ENCODE data around the gene CCDC85A. TPM values are rescaled to one million over a fixed set of nuclear protein-coding genes. Genes with fewer than 3 reads are reported as not detected.

CCDC85A gene
- total RNA-seq, 4 donors from 2014 or later: 0.20 to 1.1 (median 0.92) TPM

- Histone ChIP-seq H3K27me3 (peaks cover 6% of the 10 kb centered on the region), H3K4me3 (no peak overlapping the region), H3K9me3 (no peaks in the 10 kb centered on the region), H3K27ac (no peak overlapping the region), H3K4me1 (no peaks in the 10 kb centered on the region), H3K36me3 (no peaks in the 10 kb centered on the region)
- intact Hi-C loops (cut with DNase I; ENCODE audit: low total_unique reads): no loop called here
- DNase-seq: no peak
- TF ChIP-seq POLR2A (IDR thresholded peaks at IDR 0.05) (no peak), POLR2AphosphoS5 (IDR thresholded peaks at IDR 0.05) (no peak), CTCF (IDR thresholded peaks at IDR 0.05) (no peak), EP300 (IDR thresholded peaks at IDR 0.05; ENCODE audit: low read depth) (no peak)
- in situ Hi-C loops (cut with MboI; ENCODE audit: low pct_ligation_motif_present in 1 of 4, low pct_unique_long_range_greater_than_20kb in 1 of 4, low sequenced_read_pairs in 3 of 4): loop anchor here in 3 of 4 donors (25.0 kb wide), 2 partner anchors 562 to 1337 kb away; no protein-coding TSS in a partner anchor
- 64% methylated on average over 2 of the region's 2 CpGs; no CpG with 5 or more reads in 1 of the 2 donors for WGBS, 2 donors (ENCODE audit: low coverage in 1 of 2)
Observed at GRCh38 chr2:56175779-56176178, 8.0 kb upstream of the CCDC85A start.

DNA sequence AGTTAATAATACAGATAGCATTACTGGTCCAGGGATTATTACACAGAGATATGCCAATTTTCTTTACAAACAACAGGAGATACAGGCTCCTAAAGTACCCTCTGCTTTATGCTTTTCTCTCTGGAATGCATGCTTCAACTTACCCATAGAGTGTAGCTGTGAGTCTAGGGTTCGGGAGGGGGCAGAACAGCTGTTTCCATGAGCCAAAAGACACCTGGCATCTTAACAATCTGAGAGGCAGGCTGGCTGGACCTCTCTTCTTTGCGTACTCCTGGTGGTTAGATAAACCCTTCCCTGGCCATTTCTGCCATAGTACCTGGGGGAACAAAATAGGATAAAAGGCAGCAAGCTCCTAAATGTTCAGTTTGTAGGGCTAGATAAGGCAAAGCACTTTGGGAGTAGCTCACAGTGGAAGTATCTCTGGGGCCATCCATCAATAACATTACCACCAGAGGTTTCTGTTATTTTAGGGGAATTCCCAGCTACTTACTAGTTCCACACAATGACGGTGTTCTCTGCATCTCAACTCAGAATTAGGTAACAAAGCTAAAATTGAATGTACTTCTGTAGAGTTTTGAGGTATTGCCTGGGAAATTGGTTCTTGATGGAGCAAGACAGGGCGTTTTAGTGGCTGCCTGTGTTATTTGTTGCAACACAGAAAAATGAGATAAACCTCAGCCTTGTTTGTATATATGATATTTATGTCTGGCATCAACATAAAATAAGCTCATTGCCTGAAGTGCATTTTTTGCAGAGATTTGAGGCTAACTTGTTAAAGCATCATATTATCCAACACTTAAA, 6.2 kb upstream of the CCDC85A start:
- WGBS, 2 donors (ENCODE audit: low coverage in 1 of 2): 11 to 43% methylated on average over 2 to 4 of the region's 4 CpGs
- Histone ChIP-seq H3K27me3 (peaks cover 23% of the 10 kb centered on the region), H3K4me1 (no peaks in the 10 kb centered on the region), H3K9me3 (no peaks in the 10 kb centered on the region), H3K4me3 (no peak overlapping the region), H3K27ac (no peak overlapping the region), H3K36me3 (no peaks in the 10 kb centered on the region)
- intact Hi-C loops (cut with DNase I; ENCODE audit: low total_unique reads): no loop called here
- in situ Hi-C loops (cut with MboI; ENCODE audit: low pct_ligation_motif_present in 1 of 4, low pct_unique_long_range_greater_than_20kb in 1 of 4, low sequenced_read_pairs in 3 of 4): loop anchor here in 3 of 4 donors (25.0 kb wide), 2 partner anchors 560 to 1335 kb away; no protein-coding TSS in a partner anchor
- DNase-seq: no peak
- TF ChIP-seq POLR2AphosphoS5 (IDR thresholded peaks at IDR 0.05): no peak
- no peak for TF ChIP-seq CTCF (IDR thresholded peaks at IDR 0.05)
- TF ChIP-seq POLR2A (IDR thresholded peaks at IDR 0.05): no peak
- TF ChIP-seq EP300 (IDR thresholded peaks at IDR 0.05; ENCODE audit: low read depth): no peak

- H3K4me3 ChIP-seq: no peak overlapping the region
- DNase-seq: no peak
- in situ Hi-C loops (cut with MboI; ENCODE audit: low pct_ligation_motif_present in 1 of 4, low pct_unique_long_range_greater_than_20kb in 1 of 4, low sequenced_read_pairs in 3 of 4) (loop anchor here in 3 of 4 donors (10.0 to 25.0 kb wide), 3 partner anchors 557 to 1332 kb away; no protein-coding TSS in a partner anchor), intact Hi-C loops (cut with DNase I; ENCODE audit: low total_unique reads) (no loop called here)
- H3K4me1 ChIP-seq: peaks cover 0 to 18% (median 13%) of the 10 kb centered on the region in 4 donors
- H3K27ac ChIP-seq: no peak overlapping the region
- H3K9me3 ChIP-seq: no peaks in the 10 kb centered on the region
- no peaks in the 10 kb centered on the region for H3K36me3 ChIP-seq
- H3K27me3 ChIP-seq: peaks cover 44% of the 10 kb centered on the region
- 71 to 80% methylated on average over 2 to 5 of the region's 5 CpGs for WGBS, 2 donors (ENCODE audit: low coverage in 1 of 2)
- TF ChIP-seq EP300 (IDR thresholded peaks at IDR 0.05; ENCODE audit: low read depth): no peak
- TF ChIP-seq POLR2A (IDR thresholded peaks at IDR 0.05): no peak
- no peak for TF ChIP-seq POLR2AphosphoS5 (IDR thresholded peaks at IDR 0.05)
- TF ChIP-seq CTCF (IDR thresholded peaks at IDR 0.05): no peak
Observed at GRCh38 chr2:56179931-56180330, 3.9 kb upstream of the CCDC85A start.

GRCh38 chr2:56182420-56182819, 1.4 kb upstream of the CCDC85A start:
- H3K9me3 ChIP-seq: no peaks in the 10 kb centered on the region
- peaks cover 68% of the 10 kb centered on the region for H3K27me3 ChIP-seq
- H3K4me3 ChIP-seq: no peak overlapping the region
- no peaks in the 10 kb centered on the region for H3K36me3 ChIP-seq
- intact Hi-C loops (cut with DNase I; ENCODE audit: low total_unique reads) (no loop called here), in situ Hi-C loops (cut with MboI; ENCODE audit: low pct_ligation_motif_present in 1 of 4, low pct_unique_long_range_greater_than_20kb in 1 of 4, low sequenced_read_pairs in 3 of 4) (loop anchor here in 3 of 4 donors (10.0 to 25.0 kb wide), 3 partner anchors 555 to 1330 kb away; no protein-coding TSS in a partner anchor)
- no peak for TF ChIP-seq POLR2A (IDR thresholded peaks at IDR 0.05)
- no peak for TF ChIP-seq CTCF (IDR thresholded peaks at IDR 0.05)
- no peak for TF ChIP-seq POLR2AphosphoS5 (IDR thresholded peaks at IDR 0.05)
- no peak for TF ChIP-seq EP300 (IDR thresholded peaks at IDR 0.05; ENCODE audit: low read depth)
- no peak for DNase-seq
- 92 to 95% methylated on average over 2 of the region's 2 CpGs for WGBS, 2 donors (ENCODE audit: low coverage in 1 of 2)
- H3K27ac ChIP-seq: no peak overlapping the region
- H3K4me1 ChIP-seq: peaks cover 6 to 25% (median 20%) of the 10 kb centered on the region in 4 donors

Measured in transverse colon (tissue), 4 donors.